Ascending aorta (tissue), 2 donors: ENCODE results near the gene SOX8. TPM values are rescaled to one million over a fixed set of nuclear protein-coding genes. Genes with fewer than 3 reads are reported as not detected.

ENCODE experiments used
- DNase-seq, 2 donors: peaks; one replicate each; pipeline ENCODE4 v3.0.0-alpha.2; 2019; ENCODE audit warnings: low spot score in 2 of 2
- H3K27ac ChIP-seq, 2 donors: fragments of 200-600 bp; sonication (generic); one replicate each; pipeline ENCODE4 v1.5.1; 2016 to 2017; ENCODE audit warnings: mild to moderate bottlenecking in 1 of 2
- H3K27me3 ChIP-seq: fragments of 200-600 bp; sonication (generic); one replicate; pipeline ENCODE4 v1.5.1; 2017
- H3K36me3 ChIP-seq, 2 donors: fragments of 200-600 bp; sonication (generic); one replicate each; pipeline ENCODE4 v1.5.1; 2016
- H3K4me1 ChIP-seq, 2 donors: fragments of 200-600 bp; sonication (generic); one replicate each; pipeline ENCODE4 v1.5.1; 2016 to 2017; ENCODE audit warnings: mild to moderate bottlenecking in 1 of 2
- H3K4me3 ChIP-seq, 2 donors: fragments of 200-600 bp; sonication (generic); one replicate each; pipeline ENCODE4 v1.5.1; 2016 to 2017; ENCODE audit warnings: mild to moderate bottlenecking in 1 of 2
- H3K9me3 ChIP-seq, 2 donors: fragments of 200-600 bp; sonication (generic); one replicate each; pipeline ENCODE4 v1.5.1; 2016
- intact Hi-C: fragments of 100-400 bp; cut with DNase I; formaldehyde crosslinking; loops from one replicate; pipeline ENCODE4 v1.15.1; 2023
- total RNA-seq: library from RNA; depleted of rRNA; stranded (reverse); fragments of >200 nt; gene quantifications from one replicate; pipeline ENCODE4 v1.1.0, GENCODE V29; 2016
- TF ChIP-seq, protein P1 (sequence below), 3 experiments: fragments of 200-600 bp in 2 of 3; fragments of 450-650 bp in 1 of 3; sonication (generic) in 2 of 3; IDR thresholded peaks; one replicate each; pipeline ENCODE4 v1.5.1; 2016 to 2019; ENCODE audit warnings: antibody characterized with exemption in 3 of 3, mild to moderate bottlenecking in 1 of 3, moderate library complexity in 1 of 3

Gene SOX8
- total RNA-seq, 1 donor from 2014 or later = 18.9 TPM

DNA sequence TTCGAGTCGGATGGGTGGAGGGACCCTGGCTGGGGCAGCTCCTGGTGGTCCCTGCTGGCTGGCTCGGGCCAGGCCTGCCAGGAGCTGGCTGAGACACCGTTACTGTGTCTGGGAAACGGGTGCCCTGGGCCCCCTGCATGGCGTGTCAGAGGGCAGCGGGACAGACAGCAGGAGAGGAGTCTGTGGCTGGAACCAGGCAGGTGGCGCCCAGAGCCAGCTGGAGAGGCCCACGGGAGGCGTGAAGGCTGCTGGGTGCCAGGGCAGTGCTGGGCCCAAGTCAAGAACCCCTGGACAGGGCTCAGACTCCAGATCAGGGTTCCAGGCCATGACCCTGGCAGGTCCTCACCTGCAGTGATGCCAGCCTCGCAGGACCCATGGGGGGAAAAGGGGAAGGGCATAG, 16.6 kb downstream of the SOX8 start:
- intact Hi-C loops = loop anchor here (2.0 kb wide), 1 partner anchor 15 kb away; no protein-coding TSS in a partner anchor

GRCh38 chr16:998615-999014, 17.0 kb downstream of the SOX8 start:
- intact Hi-C loops = loop anchor here (2.0 kb wide), 1 partner anchor 16 kb away; no protein-coding TSS in a partner anchor
- H3K9me3 ChIP-seq = peaks cover 12 to 16% of the 10 kb centered on the region in 2 donors
- H3K4me1 ChIP-seq = peaks cover 0 to 7% of the 10 kb centered on the region in 2 donors
- TF ChIP-seq, protein P1, sequence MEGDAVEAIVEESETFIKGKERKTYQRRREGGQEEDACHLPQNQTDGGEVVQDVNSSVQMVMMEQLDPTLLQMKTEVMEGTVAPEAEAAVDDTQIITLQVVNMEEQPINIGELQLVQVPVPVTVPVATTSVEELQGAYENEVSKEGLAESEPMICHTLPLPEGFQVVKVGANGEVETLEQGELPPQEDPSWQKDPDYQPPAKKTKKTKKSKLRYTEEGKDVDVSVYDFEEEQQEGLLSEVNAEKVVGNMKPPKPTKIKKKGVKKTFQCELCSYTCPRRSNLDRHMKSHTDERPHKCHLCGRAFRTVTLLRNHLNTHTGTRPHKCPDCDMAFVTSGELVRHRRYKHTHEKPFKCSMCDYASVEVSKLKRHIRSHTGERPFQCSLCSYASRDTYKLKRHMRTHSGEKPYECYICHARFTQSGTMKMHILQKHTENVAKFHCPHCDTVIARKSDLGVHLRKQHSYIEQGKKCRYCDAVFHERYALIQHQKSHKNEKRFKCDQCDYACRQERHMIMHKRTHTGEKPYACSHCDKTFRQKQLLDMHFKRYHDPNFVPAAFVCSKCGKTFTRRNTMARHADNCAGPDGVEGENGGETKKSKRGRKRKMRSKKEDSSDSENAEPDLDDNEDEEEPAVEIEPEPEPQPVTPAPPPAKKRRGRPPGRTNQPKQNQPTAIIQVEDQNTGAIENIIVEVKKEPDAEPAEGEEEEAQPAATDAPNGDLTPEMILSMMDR (IDR thresholded peaks at IDR 0.05) = no peak
- no peaks in the 10 kb centered on the region for H3K36me3 ChIP-seq
- no peaks in the 10 kb centered on the region for H3K27me3 ChIP-seq
- no peak overlapping the region for H3K4me3 ChIP-seq
- no peak for DNase-seq
- no peak overlapping the region for H3K27ac ChIP-seq

More for the DNA sequence above, 16.6 kb downstream of the SOX8 start:
- DNase-seq = no peak
- Histone ChIP-seq H3K4me1 (peaks cover 0 to 4% of the 10 kb centered on the region in 2 donors), H3K27ac (peak overlapping the region in 1 of 2 donors; percentile 7), H3K36me3 (no peaks in the 10 kb centered on the region), H3K4me3 (no peak overlapping the region), H3K9me3 (peaks cover 12 to 16% of the 10 kb centered on the region in 2 donors), H3K27me3 (no peaks in the 10 kb centered on the region)
- TF ChIP-seq, protein P1 (IDR thresholded peaks at IDR 0.05) = no peak

- intact Hi-C loops = loop anchor here (2.0 kb wide), 1 partner anchor 17 kb away; no protein-coding TSS in a partner anchor
- no peak overlapping the region for H3K27ac ChIP-seq
- H3K4me1 ChIP-seq = peaks cover 0 to 7% of the 10 kb centered on the region in 2 donors
- H3K9me3 ChIP-seq = peaks cover 9 to 12% of the 10 kb centered on the region in 2 donors
- no peaks in the 10 kb centered on the region for H3K27me3 ChIP-seq
- H3K36me3 ChIP-seq = no peaks in the 10 kb centered on the region
- H3K4me3 ChIP-seq = no peak overlapping the region
- TF ChIP-seq, protein P1 (IDR thresholded peaks at IDR 0.05) = no peak
- no peak for DNase-seq
Measured at GRCh38 chr16:999677-1000076, 18.1 kb downstream of the SOX8 start.

GRCh38 chr16:1000608-1001007, 19.0 kb downstream of the SOX8 start:
- H3K27me3 ChIP-seq = no peaks in the 10 kb centered on the region

GRCh38 chr16:1001096-1001495, 19.5 kb downstream of the SOX8 start:
- TF ChIP-seq, protein P1 (IDR thresholded peaks at IDR 0.05) = no peak
- intact Hi-C loops = no loop called here
- no peak for DNase-seq
- Histone ChIP-seq H3K27ac (no peak overlapping the region), H3K4me1 (peaks cover 0 to 7% of the 10 kb centered on the region in 2 donors), H3K36me3 (no peaks in the 10 kb centered on the region), H3K27me3 (no peaks in the 10 kb centered on the region), H3K9me3 (no peaks in the 10 kb centered on the region), H3K4me3 (no peak overlapping the region)

More at GRCh38 chr16:1000608-1001007, 19.0 kb downstream of the SOX8 start:
- DNase-seq = no peak
- TF ChIP-seq, protein P1 (IDR thresholded peaks at IDR 0.05) = no peak
- intact Hi-C loops = no loop called here
- Histone ChIP-seq H3K4me1 (peaks cover 0 to 7% of the 10 kb centered on the region in 2 donors), H3K9me3 (peaks cover 0 to 2% of the 10 kb centered on the region in 2 donors), H3K36me3 (no peaks in the 10 kb centered on the region), H3K4me3 (no peak overlapping the region), H3K27ac (no peak overlapping the region)
